Ramos (cell line): Measurements from ENCODE around the gene PRKCD.

ENCODE experiments used
- in situ Hi-C: fragments of 300-500 bp; cut with MboI; formaldehyde crosslinking; loops from one replicate; pipeline ENCODE4 v1.14.3; 2022; ENCODE audit warnings: low sequenced_read_pairs; ENCODE audit not compliant: unreplicated experiment

PRKCD gene

GRCh38 chr3:53240989-53241972, 80.3 kb downstream of the PRKCD start:
- in situ Hi-C loops = no loop called here

DNA sequence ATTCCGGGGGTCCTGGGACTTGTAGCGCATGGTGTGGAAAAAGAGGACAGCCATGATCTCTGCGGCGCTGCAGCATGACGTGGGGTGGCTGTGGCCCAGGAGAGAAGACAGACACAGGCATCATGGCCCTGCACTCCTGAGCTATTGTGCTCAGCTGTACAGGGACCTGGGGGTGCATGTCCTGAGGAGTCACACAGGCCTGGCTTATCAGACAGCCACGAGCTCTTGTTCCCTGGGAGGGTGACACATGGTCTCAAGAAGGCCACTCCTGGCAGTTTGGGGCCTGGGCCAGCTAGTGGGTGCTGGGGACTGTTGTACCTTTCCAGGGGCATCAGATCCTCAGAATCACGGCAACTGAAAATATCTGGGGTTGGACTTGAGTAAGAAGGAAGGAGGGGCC, 81.1 kb downstream of the PRKCD start:
- in situ Hi-C loops = no loop called here
